Stimulated activated CD8-positive, alpha-beta memory T cell treated with anti-CD3 and anti-CD28 coated beads, Interleukin-12 subunit alpha, Interleukin-12 subunit beta, amount 100 ng/mL, for 4 hours (primary cell): ENCODE measurements around the gene U2AF1L4.
"Not testable (repeated sequence)": the region's sequence is repeated elsewhere in the genome, so short reads cannot be mapped to it uniquely, and the experiment has no call there.

ENCODE experiments used
- DNase-seq: peaks from one replicate; pipeline ENCODE4 v3.0.0-alpha.2; 2020; ENCODE audit warnings: low read depth

U2AF1L4 gene

GRCh38 chr19:35725216-35725861, 19.9 kb downstream of the U2AF1L4 start:
- no peak for DNase-seq

GRCh38 chr19:35724560-35724959, 20.7 kb downstream of the U2AF1L4 start:
- no peak for DNase-seq

- DNase-seq, result not testable (repeated sequence)
These were observed 21.1 kb downstream of the U2AF1L4 start for GRCh38 chr19:35724132-35724531.

GRCh38 chr19:35723671-35724070, 21.5 kb downstream of the U2AF1L4 start:
- DNase-seq, result no peak

GRCh38 chr19:35722897-35723296, 22.3 kb downstream of the U2AF1L4 start:
- DNase-seq, result no peak

GRCh38 chr19:35722461-35722860, 22.8 kb downstream of the U2AF1L4 start:
- DNase-seq, result no peak

GRCh38 chr19:35721374-35721773, 23.8 kb downstream of the U2AF1L4 start:
- no peak for DNase-seq

- DNase-seq, result no peak
These were observed 24.6 kb downstream of the U2AF1L4 start for GRCh38 chr19:35720648-35721047.

GRCh38 chr19:35720163-35720524, 25.1 kb downstream of the U2AF1L4 start:
- DNase-seq, result no peak

- no peak for DNase-seq
These were observed 25.6 kb downstream of the U2AF1L4 start for GRCh38 chr19:35719402-35720162.

- peak; percentile 52 for DNase-seq
These were observed 26.7 kb downstream of the U2AF1L4 start for GRCh38 chr19:35718345-35719041.

- no peak for DNase-seq
These were observed 27.4 kb downstream of the U2AF1L4 start, which contains the start of gene KMT2B for GRCh38 chr19:35717665-35718344. Gene KMT2B, plus strand, starts transcription at chr19:35718003. Its CDS starts 16 bp downstream, at chr19:35718019.

GRCh38 chr19:35716801-35717664, 28.2 kb downstream of the U2AF1L4 start:
- DNase-seq, result peak; percentile 95

GRCh38 chr19:35715981-35716800, 29.0 kb downstream of the U2AF1L4 start:
- no peak for DNase-seq

- DNase-seq, result no peak
These were observed 29.8 kb downstream of the U2AF1L4 start for GRCh38 chr19:35715355-35715809.

- DNase-seq, result no peak
These were observed 30.4 kb downstream of the U2AF1L4 start for GRCh38 chr19:35714601-35715354.

- no peak for DNase-seq
These were observed 31.2 kb downstream of the U2AF1L4 start for GRCh38 chr19:35713904-35714495.

GRCh38 chr19:35713506-35713850, 31.7 kb downstream of the U2AF1L4 start:
- DNase-seq, result no peak
